Duodenal mucosa (tissue), 2 donors: ENCODE measurements around the gene USP46.

Experiments
- H3K27ac ChIP-seq: one replicate; pipeline ENCODE4 v1.7.0; 2013; ENCODE audit warnings: low read depth, low read length
- H3K27me3 ChIP-seq, 2 donors: one replicate each; pipeline ENCODE4 v1.7.0; 2013; ENCODE audit warnings: low read length in 2 of 2, control low read depth in 1 of 2; ENCODE audit not compliant: insufficient read depth in 2 of 2, control insufficient read depth in 1 of 2
- H3K36me3 ChIP-seq, 2 donors: one replicate each; pipeline ENCODE4 v1.7.0; 2013; ENCODE audit warnings: low read length in 2 of 2, control low read depth in 1 of 2; ENCODE audit not compliant: insufficient read depth in 2 of 2, control insufficient read depth in 1 of 2
- H3K4me1 ChIP-seq, 2 donors: one replicate each; pipeline ENCODE4 v1.7.0; 2013; ENCODE audit warnings: low read length in 2 of 2, control low read depth in 1 of 2; ENCODE audit not compliant: insufficient read depth in 2 of 2, control insufficient read depth in 1 of 2
- H3K4me3 ChIP-seq, 2 donors: one replicate each; pipeline ENCODE4 v1.7.0; 2013; ENCODE audit warnings: low read length in 2 of 2, low read depth in 1 of 2
- H3K9ac ChIP-seq, 2 donors: one replicate each; pipeline ENCODE4 v1.7.0; 2013; ENCODE audit warnings: low read length in 2 of 2, low read depth in 1 of 2
- H3K9me3 ChIP-seq, 2 donors: one replicate each; pipeline ENCODE4 v1.7.0; 2013; ENCODE audit warnings: low read length in 2 of 2, control low read depth in 1 of 2; ENCODE audit not compliant: control insufficient read depth in 1 of 2

USP46 gene

DNA sequence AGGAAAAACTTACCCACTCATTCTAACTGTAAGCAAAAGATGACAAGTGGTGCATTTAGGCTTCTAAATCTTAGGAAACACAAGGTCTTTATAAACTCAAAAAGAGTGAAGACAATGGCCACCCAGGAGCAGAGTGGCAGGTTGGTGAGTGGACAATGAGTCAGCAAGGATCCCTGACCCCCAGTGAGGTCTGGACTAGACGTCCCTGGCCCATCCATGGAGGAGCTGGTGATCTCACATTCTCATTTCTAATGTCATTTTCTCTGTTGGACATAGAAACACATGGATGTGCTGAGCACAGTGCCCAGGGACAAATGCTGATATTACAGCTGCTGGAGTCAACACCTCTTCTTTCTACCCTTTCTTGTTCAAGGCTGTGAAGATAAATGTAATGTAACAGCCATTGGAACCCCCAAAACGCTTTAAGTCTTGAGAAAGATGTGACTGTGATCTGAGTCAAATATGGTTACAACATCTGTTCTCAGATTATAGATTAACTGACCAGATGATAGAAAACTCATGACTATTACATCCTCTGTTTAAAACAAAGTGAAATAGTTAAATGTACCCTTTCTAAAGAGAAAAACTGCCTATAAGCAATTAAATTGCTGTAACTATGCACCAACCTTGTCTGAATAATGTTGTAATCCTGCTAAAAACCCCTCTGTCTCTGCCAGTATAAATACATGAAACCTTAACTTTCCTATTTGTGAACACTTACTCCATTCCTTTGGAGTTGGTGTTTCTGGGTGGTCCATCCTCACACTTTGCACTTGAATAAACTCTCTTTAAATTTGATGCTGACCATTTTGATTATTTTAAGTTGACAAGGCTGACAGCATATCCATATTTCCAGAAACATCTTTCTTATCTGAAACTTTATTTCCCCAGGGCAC lies 92.7 kb downstream of the USP46 start:
- Histone ChIP-seq H3K9ac (no peak overlapping the region), H3K36me3 (no peaks in the 10 kb centered on the region), H3K4me1 (no peaks in the 10 kb centered on the region), H3K9me3 (no peaks in the 10 kb centered on the region), H3K27ac (no peak overlapping the region), H3K27me3 (no peaks in the 10 kb centered on the region), H3K4me3 (no peak overlapping the region)

DNA sequence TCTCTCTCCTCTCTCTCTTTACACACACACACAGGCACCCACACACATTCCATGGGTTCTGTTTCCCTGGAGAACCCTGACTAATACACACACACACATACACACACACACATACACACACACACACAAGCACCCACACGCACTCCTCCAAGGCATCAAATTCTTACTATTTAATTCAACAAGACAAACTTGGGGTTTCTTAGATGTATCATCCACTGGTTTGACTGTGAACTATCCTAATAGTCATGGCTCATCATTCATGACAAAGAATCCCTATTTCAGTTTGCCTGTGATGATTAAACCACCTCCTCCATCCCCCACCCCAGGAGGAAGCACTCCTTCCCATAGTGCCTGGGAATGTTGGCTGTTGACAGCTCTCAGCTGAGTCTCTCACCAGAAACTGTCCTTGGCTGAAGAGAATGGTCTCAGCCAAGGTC lies 98.2 kb downstream of the USP46 start:
- Histone ChIP-seq H3K4me1 (no peaks in the 10 kb centered on the region), H3K9me3 (no peaks in the 10 kb centered on the region), H3K9ac (no peak overlapping the region)

DNA sequence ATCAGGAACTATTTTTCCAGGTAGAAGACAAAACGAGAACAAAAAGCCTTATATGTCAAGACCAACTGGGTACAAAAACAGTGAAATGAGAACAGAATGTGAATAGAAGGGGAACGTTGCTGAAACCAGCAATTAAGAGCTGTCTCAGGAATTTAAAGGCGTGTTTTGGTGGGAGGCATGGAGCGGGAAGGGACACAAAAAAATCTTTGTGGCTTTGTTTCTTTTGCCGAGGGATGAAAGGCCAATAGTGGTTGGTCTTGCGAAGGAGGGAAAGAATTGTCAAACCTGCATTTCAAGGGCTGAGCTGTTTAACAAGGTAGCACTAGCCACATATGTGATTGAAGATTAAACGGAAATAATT lies 103.8 kb downstream of the USP46 start:
- Histone ChIP-seq H3K4me1 (no peaks in the 10 kb centered on the region), H3K27me3 (peaks cover 0 to 3% of the 10 kb centered on the region in 2 donors), H3K9me3 (no peaks in the 10 kb centered on the region), H3K36me3 (no peaks in the 10 kb centered on the region), H3K9ac (no peak overlapping the region), H3K27ac (no peak overlapping the region), H3K4me3 (no peak overlapping the region)

More for the DNA sequence above, 98.2 kb downstream of the USP46 start:
- Histone ChIP-seq H3K4me3 (no peak overlapping the region), H3K27me3 (peaks cover 0 to 3% of the 10 kb centered on the region in 2 donors), H3K36me3 (no peaks in the 10 kb centered on the region), H3K27ac (no peak overlapping the region)

- Histone ChIP-seq H3K4me3 (no peak overlapping the region), H3K27ac (no peak overlapping the region), H3K4me1 (no peaks in the 10 kb centered on the region), H3K27me3 (peaks cover 0 to 3% of the 10 kb centered on the region in 2 donors), H3K9ac (no peak overlapping the region), H3K9me3 (no peaks in the 10 kb centered on the region), H3K36me3 (no peaks in the 10 kb centered on the region)
These were observed 104.3 kb downstream of the USP46 start for GRCh38 chr4:52554612-52555355.

- Histone ChIP-seq H3K27me3 (peaks cover 0 to 1% of the 10 kb centered on the region in 2 donors), H3K27ac (no peak overlapping the region), H3K4me1 (no peaks in the 10 kb centered on the region), H3K4me3 (no peak overlapping the region), H3K36me3 (no peaks in the 10 kb centered on the region), H3K9me3 (no peaks in the 10 kb centered on the region), H3K9ac (no peak overlapping the region)
These were observed 106.3 kb downstream of the USP46 start for GRCh38 chr4:52552778-52553177.

- Histone ChIP-seq H3K4me3 (no peak overlapping the region), H3K27me3 (no peaks in the 10 kb centered on the region), H3K36me3 (no peaks in the 10 kb centered on the region), H3K9ac (no peak overlapping the region), H3K9me3 (no peaks in the 10 kb centered on the region), H3K4me1 (no peaks in the 10 kb centered on the region), H3K27ac (no peak overlapping the region)
These were observed 107.6 kb downstream of the USP46 start for GRCh38 chr4:52551487-52551886.

DNA sequence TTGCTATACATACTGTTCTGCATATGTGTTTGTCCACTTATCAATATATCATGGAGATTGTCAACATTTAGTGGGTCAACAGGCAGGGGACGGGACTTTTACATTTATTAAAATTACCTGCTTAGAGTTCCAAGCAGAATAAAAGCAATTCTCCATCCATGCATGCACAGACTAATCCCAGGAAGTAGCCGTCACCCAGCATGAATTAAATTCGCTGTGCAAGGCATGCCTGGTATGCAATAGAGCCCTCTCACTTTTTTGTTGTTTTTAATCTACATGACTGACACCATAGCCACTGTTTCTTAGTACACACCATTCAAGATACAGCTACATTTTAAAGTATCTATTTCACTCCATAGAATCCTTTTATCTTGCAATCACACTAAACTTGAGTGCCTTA lies 108.9 kb downstream of the USP46 start:
- Histone ChIP-seq H3K9me3 (no peaks in the 10 kb centered on the region), H3K4me1 (no peaks in the 10 kb centered on the region), H3K4me3 (no peak overlapping the region), H3K36me3 (no peaks in the 10 kb centered on the region), H3K27ac (no peak overlapping the region), H3K27me3 (no peaks in the 10 kb centered on the region), H3K9ac (no peak overlapping the region)

DNA sequence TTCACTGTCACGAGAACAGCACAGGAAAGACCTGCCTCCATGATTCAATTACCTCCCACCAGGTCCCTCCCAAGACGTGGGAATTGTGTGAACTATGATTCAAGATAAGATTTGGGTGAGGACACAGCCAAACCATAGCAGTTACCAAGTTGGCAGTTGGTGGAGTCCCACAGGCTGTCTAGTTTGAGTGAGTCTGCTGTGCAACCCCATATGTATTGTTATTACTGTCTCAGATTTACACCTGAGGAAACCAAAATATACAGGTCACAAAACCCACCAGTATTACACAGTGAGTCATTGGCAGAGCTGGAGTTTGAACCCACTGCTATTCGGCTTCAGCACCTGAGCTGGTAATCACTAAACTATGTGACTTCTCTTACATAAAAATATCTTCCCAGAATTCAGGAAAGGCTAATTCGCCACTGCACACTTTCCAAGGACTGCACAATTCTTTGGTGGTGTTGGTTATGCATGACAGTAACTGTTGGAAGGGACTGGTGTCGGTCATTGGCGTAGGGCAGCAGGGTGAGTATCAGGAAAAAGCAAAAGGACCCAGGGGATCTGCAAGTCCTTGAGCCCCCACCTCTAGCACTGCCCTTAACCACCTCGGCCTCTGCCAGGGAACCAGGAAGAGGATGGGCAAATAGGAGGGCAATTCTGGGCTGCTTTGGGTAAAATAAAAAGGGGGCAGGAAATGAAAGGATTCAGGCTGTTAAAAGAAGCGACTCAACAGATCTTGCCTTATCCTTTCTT lies 110.1 kb downstream of the USP46 start:
- Histone ChIP-seq H3K4me1 (no peaks in the 10 kb centered on the region), H3K9me3 (no peaks in the 10 kb centered on the region)

DNA sequence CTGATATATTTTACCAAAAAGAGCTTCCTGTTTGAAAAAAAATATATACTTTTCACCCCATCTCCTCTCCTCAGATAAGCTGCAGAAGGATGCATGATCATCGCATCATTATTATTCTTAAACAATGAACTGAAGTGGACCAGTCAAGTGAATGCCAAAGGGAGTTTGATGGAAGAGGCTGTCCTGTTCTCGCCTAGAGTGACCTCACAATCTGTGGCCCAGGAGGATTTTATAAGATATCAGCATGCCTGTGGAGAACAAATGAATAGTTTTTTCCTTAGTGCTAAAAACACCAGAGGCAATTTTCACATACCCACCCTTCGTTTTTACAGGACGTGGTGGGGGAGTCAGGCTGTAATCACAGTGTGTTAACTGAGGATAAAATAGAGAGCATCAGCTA lies 112.7 kb downstream of the USP46 start:
- H3K9me3 ChIP-seq = no peaks in the 10 kb centered on the region
- no peaks in the 10 kb centered on the region for H3K27me3 ChIP-seq
- no peak overlapping the region for H3K4me3 ChIP-seq
- H3K9ac ChIP-seq = no peak overlapping the region
- no peaks in the 10 kb centered on the region for H3K36me3 ChIP-seq
- H3K27ac ChIP-seq = no peak overlapping the region
- no peaks in the 10 kb centered on the region for H3K4me1 ChIP-seq

More for the DNA sequence above, 110.1 kb downstream of the USP46 start:
- Histone ChIP-seq H3K9ac (no peak overlapping the region), H3K27ac (no peak overlapping the region), H3K36me3 (no peaks in the 10 kb centered on the region), H3K27me3 (no peaks in the 10 kb centered on the region), H3K4me3 (no peak overlapping the region)
